Panc1 (cell line): ENCODE data around the gene RHPN2. TPM values are rescaled to one million over a fixed set of nuclear protein-coding genes. Genes with fewer than 3 reads are reported as not detected.
A peak's percentile ranks its signal among the peaks of the same experiment; 100 is the strongest.

Source experiments
- ATAC-seq: fragments of 200-7000 bp; cut with Tn5 transposase; 2 replicates; pipeline ENCODE4 v1.9.1; 2020; ENCODE audit warnings: mild to moderate bottlenecking, moderate library complexity
- Bru-seq: library from RNA; stranded (reverse); fragments of 400-500 nt; gene quantifications from one replicate; lab custom pipeline; 2021; lab: Mats Ljungman, UMichigan
- BruChase-seq, 2 experiments: library from RNA; stranded (reverse); fragments of 400-500 nt; gene quantifications; one replicate each; lab custom pipeline; 2021; lab: Mats Ljungman, UMichigan
- BruUV-seq: library from RNA; stranded (reverse); fragments of 400-500 nt; replicated peaks from 2 replicates; lab custom pipeline; 2021; lab: Mats Ljungman, UMichigan
- CTCF ChIA-PET: fragments of 300-600 bp; sonication (Branson Sonifier 250); formaldehyde crosslinking; loops from one replicate; lab custom pipeline; 2022; ENCODE audit warnings: antibody characterized with exemption; lab: Charles Lee
- POLR2A ChIA-PET: fragments of 300-600 bp; sonication (Branson Sonifier 250); formaldehyde crosslinking; loops from one replicate; lab custom pipeline; 2022; ENCODE audit warnings: antibody characterized with exemption; lab: Charles Lee
- DNase-seq: peaks from one replicate; pipeline ENCODE4 v3.0.0-alpha.2; 2010; ENCODE audit warnings: low read depth, low spot score
- H3K27ac ChIP-seq: 2 replicates; pipeline ENCODE4 v1.5.1; 2011; ENCODE audit warnings: mild to moderate bottlenecking, low read length, inconsistent platforms
- H3K27me3 ChIP-seq: fragments of 200-500 bp; sonication (Bioruptor generic); 2 replicates; pipeline ENCODE4 v1.6.0; 2014; ENCODE audit warnings: low read length, inconsistent platforms; ENCODE audit not compliant: control insufficient read depth, insufficient read depth
- H3K36me3 ChIP-seq: fragments of 200-500 bp; sonication (Bioruptor generic); 2 replicates; pipeline ENCODE4 v1.5.1; 2014; ENCODE audit warnings: inconsistent platforms, mild to moderate bottlenecking, low read length, moderate library complexity; ENCODE audit not compliant: control insufficient read depth, insufficient read depth
- H3K4me1 ChIP-seq: 2 replicates; pipeline ENCODE4 v1.5.1; 2011; ENCODE audit warnings: inconsistent platforms, mild to moderate bottlenecking, low read length, moderate library complexity; ENCODE audit not compliant: control insufficient read depth, insufficient read depth
- H3K4me3 ChIP-seq, 2 experiments: 2 replicates each; pipeline ENCODE4 v1.5.1; 2011 to 2012; ENCODE audit warnings: low read depth in 2 of 2, low read length in 2 of 2, mild to moderate bottlenecking in 2 of 2, inconsistent platforms in 1 of 2, moderate library complexity in 1 of 2
- H3K9me3 ChIP-seq: fragments of 200-500 bp; sonication (Bioruptor generic); 2 replicates; pipeline ENCODE4 v1.5.1; 2014; ENCODE audit warnings: low read depth, mild to moderate bottlenecking, inconsistent platforms, low read length, moderate library complexity; ENCODE audit not compliant: control insufficient read depth, insufficient read depth
- CTCF ChIP-seq: fragments of 450-650 bp; IDR thresholded peaks from 2 replicates; pipeline ENCODE4 v1.5.1; 2017; ENCODE audit warnings: mild to moderate bottlenecking
- POLR2AphosphoS5 ChIP-seq: IDR thresholded peaks from 2 replicates; pipeline ENCODE4 v1.6.1; 2012; ENCODE audit warnings: mild to moderate bottlenecking, low read depth, low read length, moderate library complexity
- REST ChIP-seq, 2 experiments: IDR thresholded peaks; 2 replicates each; pipeline ENCODE4 v1.6.1; 2011 to 2012; ENCODE audit warnings: low read depth in 2 of 2, control low read depth in 1 of 2, low read length in 1 of 2, mild to moderate bottlenecking in 1 of 2, moderate library complexity in 1 of 2; ENCODE audit not compliant: insufficient read depth in 1 of 2
- SIN3A ChIP-seq: IDR thresholded peaks from 2 replicates; pipeline ENCODE4 v1.6.1; 2012; ENCODE audit warnings: low read depth, mild to moderate bottlenecking, low read length, moderate library complexity, borderline replicate concordance; ENCODE audit not compliant: insufficient read depth
- TCF7L2 ChIP-seq: IDR thresholded peaks from 2 replicates; pipeline ENCODE4 v1.6.1; 2011; ENCODE audit warnings: mild to moderate bottlenecking, low read depth, low read length, inconsistent platforms
- in situ Hi-C: cut with HindIII; loops from 2 replicates; pipeline ENCODE4 v1.10.0; 2016; ENCODE audit warnings: low sequenced_read_pairs, low pct_unique_long_range_greater_than_20kb
- intact Hi-C: fragments of 100-400 bp; cut with micrococcal nuclease; formaldehyde crosslinking; loops from one replicate; pipeline ENCODE4 v1.10.0; 2022; ENCODE audit not compliant: unreplicated experiment
- long read RNA-seq: library from polyadenylated mRNA; unstranded; transcript quantifications from one replicate; pipeline ENCODE4 v2.0.0, GENCODE V29; 2021; ENCODE audit not compliant: unreplicated experiment
- polyA plus RNA-seq: library from polyadenylated mRNA; unstranded; fragments of >200 nt; gene quantifications from one replicate; pipeline ENCODE4 v1.2.1, GENCODE V29; 2012; ENCODE audit warnings: missing spikeins; ENCODE audit not compliant: insufficient read length
- total RNA-seq: library from RNA; stranded (reverse); gene quantifications from one replicate; pipeline ENCODE4 v1.2.1, GENCODE V29; 2021; ENCODE audit not compliant: unreplicated experiment

The RHPN2 gene
- total RNA-seq (227 TPM), Bru-seq, nascent RNA (percentile 98 among the genes with signal in this experiment), BruChase-seq, experiment 1, labeled RNA remaining after a 2-hour chase (percentile 97 among the genes with signal in this experiment), BruChase-seq, experiment 2, labeled RNA remaining after a 6-hour chase (percentile 94 among the genes with signal in this experiment)
- 173 TPM for polyA plus RNA-seq
- long read RNA-seq, transcript RHPN2-201 (15 exons, 3,500 nt), result major isoform, 56 of 310 reads
- long read RNA-seq, partial matches to known transcripts, result 199 of 310 reads
- long read RNA-seq, other reads (novel, unspliced or antisense), result 52 of 310 reads

- CTCF ChIA-PET, result interaction anchor here (0.6 kb wide), 1 partner anchor 14 kb away, joined by 9 read pairs; no protein-coding TSS in a partner anchor
- no TSS peak for BruUV-seq
- intact Hi-C loops, result no loop called here
Measured at GRCh38 chr19:33064792-33065550, at the start of gene RHPN2. RHPN2 (minus strand) TSS chr19:33064888; CDS start chr19:33064852, 36 bp downstream.

GRCh38 chr19:33114312-33114711 lies 49.6 kb upstream of the RHPN2 start:
- DNase-seq, result no peak
- POLR2A ChIA-PET, result no interaction called here

More at GRCh38 chr19:33064792-33065550, at the start of gene RHPN2:
- Histone ChIP-seq H3K4me3 (peak within 1 kb of the TSS; percentile 71 to 98), H3K36me3 (no peaks in the 10 kb centered on the region; the same call in 1 of the 2 replicates), H3K4me1 (peaks cover 62% of the 10 kb centered on the region), H3K9me3 (no peaks in the 10 kb centered on the region), H3K27me3 (no peaks in the 10 kb centered on the region), H3K27ac (peak within 1 kb of the TSS; percentile 96)
- no peak for DNase-seq
- TF ChIP-seq SIN3A (peak; percentile 8; the same call in 1 of the 2 replicates), TCF7L2 (no peak), POLR2AphosphoS5 (peak; percentile 87)
- ATAC-seq, result peak; percentile 88
- in situ Hi-C loops, result no loop called here
- POLR2A ChIA-PET, result interaction anchor here (0.8 to 1.0 kb wide), 2 partner anchors 9 to 33 kb away, joined by 3 to 7 read pairs; no protein-coding TSS in a partner anchor

More at GRCh38 chr19:33114312-33114711, 49.6 kb upstream of the RHPN2 start:
- ATAC-seq, result no peak
- H3K27me3 ChIP-seq, result no peaks in the 10 kb centered on the region
- H3K36me3 ChIP-seq, result peaks cover 29% of the 10 kb centered on the region
- in situ Hi-C loops (no loop called here), intact Hi-C loops (loop anchor here (10.0 kb wide), 1 partner anchor 60 kb away; no protein-coding TSS in a partner anchor)
- no peak for TF ChIP-seq REST (IDR thresholded peaks at IDR 0.05; ENCODE audit: insufficient read depth in 1 of 2, low read depth in 2 of 2, low read length in 1 of 2)
- TF ChIP-seq TCF7L2, result no peak
- TF ChIP-seq SIN3A, result no peak
- TF ChIP-seq POLR2AphosphoS5, result no peak
- TF ChIP-seq CTCF, result no peak
- H3K9me3 ChIP-seq, result no peaks in the 10 kb centered on the region
- CTCF ChIA-PET, result no interaction called here
- peak overlapping the region; percentile 67 for H3K27ac ChIP-seq
- BruUV-seq, result no TSS peak
- peaks cover 17% of the 10 kb centered on the region for H3K4me1 ChIP-seq
- H3K4me3 ChIP-seq, result no peak overlapping the region
